Measurements from ENCODE around the gene HAGH. TPM values are rescaled to one million over a fixed set of nuclear protein-coding genes. Genes with fewer than 3 reads are reported as not detected.

HAGH gene
- total RNA-seq, 1 donor from 2014 or later: 57.7 TPM

- peak overlapping the region; percentile 71 for H3K27ac Mint-ChIP-seq
- H3K27me3 Mint-ChIP-seq: no peaks in the 10 kb centered on the region
- H3K9me3 Mint-ChIP-seq: no peaks in the 10 kb centered on the region
- intact Hi-C loops (cut with micrococcal nuclease): loop anchor here (1.0 to 5.0 kb wide), 4 partner anchors 8 to 168 kb away; partner anchors contain the start of genes CRAMP1, IFT140, MAPK8IP3 and MSRB1
- H3K4me3 Mint-ChIP-seq: peak overlapping the region; percentile 93
- H3K36me3 Mint-ChIP-seq (ENCODE audit: low read depth): peaks cover 15% of the 10 kb centered on the region
- peaks cover 10% of the 10 kb centered on the region for H3K4me1 Mint-ChIP-seq
- no peak for DNase-seq
Measured at GRCh38 chr16:1773703-1774447, 52.8 kb downstream of the HAGH start.

GRCh38 chr16:1772908-1773702 lies 53.5 kb downstream of the HAGH start, which contains the start of gene MRPS34:
Gene MRPS34 (minus strand): TSS chr16:1773134. CDS start chr16:1773119, 15 bp downstream.
- intact Hi-C loops (cut with micrococcal nuclease): loop anchor here (1.0 to 5.0 kb wide), 4 partner anchors 9 to 169 kb away; partner anchors contain the start of genes CRAMP1, IFT140, MAPK8IP3 and MSRB1
- H3K36me3 Mint-ChIP-seq (ENCODE audit: low read depth): peaks cover 18% of the 10 kb centered on the region
- peak; percentile 96 for DNase-seq

DNA sequence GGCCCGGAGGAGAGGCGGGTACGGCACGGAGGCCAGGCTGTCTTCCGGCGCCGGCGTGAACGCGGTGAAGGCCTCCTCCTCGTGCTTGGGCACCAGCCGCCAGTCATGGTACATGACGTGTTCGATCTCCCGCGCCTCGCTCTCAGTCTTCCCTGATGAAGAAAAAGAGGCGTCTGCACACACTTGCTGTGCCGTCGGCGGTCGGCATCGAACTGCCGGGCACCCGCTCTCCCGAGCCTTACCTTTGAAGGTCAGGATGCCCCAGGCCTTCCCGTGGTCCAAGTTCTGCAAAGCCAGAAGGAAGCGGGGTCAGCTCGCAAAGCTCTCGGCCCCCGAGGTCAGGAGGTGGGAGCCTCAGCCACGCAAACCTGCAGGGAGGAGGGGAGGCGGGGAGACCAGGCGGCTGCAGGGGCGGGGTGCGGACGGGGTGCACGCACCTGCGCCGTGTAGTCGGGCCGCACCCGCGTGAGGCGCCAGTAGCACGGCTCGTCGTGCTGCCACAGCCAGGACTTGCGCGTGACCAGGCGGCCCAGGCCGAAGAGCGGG lies 54.2 kb downstream of the HAGH start, which contains the start of gene EME2:
Gene EME2 (plus strand): TSS at position 449 of the 546 bp plus-strand sequence. CDS start 418 bp downstream, outside the sequence.
- Mint-ChIP-seq H3K36me3 (ENCODE audit: low read depth) (peaks cover 18% of the 10 kb centered on the region), H3K9me3 (no peaks in the 10 kb centered on the region), H3K27ac (peak within 1 kb of the TSS; percentile 95), H3K4me3 (peak within 1 kb of the TSS; percentile 93), H3K4me1 (peaks cover 10% of the 10 kb centered on the region), H3K27me3 (no peaks in the 10 kb centered on the region)
- DNase-seq: peak; percentile 85
- intact Hi-C loops (cut with micrococcal nuclease): loop anchor here (2.0 to 5.0 kb wide), 3 partner anchors 65 to 170 kb away; partner anchors contain the start of genes CRAMP1, IFT140, MAPK8IP3 and MSRB1

More at GRCh38 chr16:1772908-1773702, 53.5 kb downstream of the HAGH start, which contains the start of gene MRPS34:
- H3K27ac Mint-ChIP-seq: peak within 1 kb of the TSS; percentile 95
- peak within 1 kb of the TSS; percentile 93 for H3K4me3 Mint-ChIP-seq
- no peaks in the 10 kb centered on the region for H3K9me3 Mint-ChIP-seq
- H3K4me1 Mint-ChIP-seq: peaks cover 10% of the 10 kb centered on the region
- H3K27me3 Mint-ChIP-seq: no peaks in the 10 kb centered on the region

GRCh38 chr16:1771864-1772361 lies 54.7 kb downstream of the HAGH start:
- Mint-ChIP-seq H3K9me3 (no peaks in the 10 kb centered on the region), H3K4me1 (peaks cover 10% of the 10 kb centered on the region), H3K27me3 (no peaks in the 10 kb centered on the region), H3K4me3 (peak overlapping the region; percentile 93), H3K36me3 (ENCODE audit: low read depth) (peaks cover 22% of the 10 kb centered on the region), H3K27ac (peak overlapping the region; percentile 95)
- no peak for DNase-seq
- intact Hi-C loops (cut with micrococcal nuclease): loop anchor here (1.0 to 5.0 kb wide), 6 partner anchors 53 to 297 kb away; partner anchors contain the start of genes CLCN7, CRAMP1, IFT140 and MAPK8IP3

GRCh38 chr16:1771188-1771863 lies 55.3 kb downstream of the HAGH start, which contains the start of gene NME3:
Gene NME3 (minus strand): TSS chr16:1771543. CDS start chr16:1771534, 9 bp downstream.
- Mint-ChIP-seq H3K4me1 (peaks cover 10% of the 10 kb centered on the region), H3K9me3 (no peaks in the 10 kb centered on the region), H3K27ac (peak within 1 kb of the TSS; percentile 95), H3K27me3 (no peaks in the 10 kb centered on the region), H3K4me3 (peak within 1 kb of the TSS; percentile 93), H3K36me3 (ENCODE audit: low read depth) (peaks cover 22% of the 10 kb centered on the region)
- peak; percentile 96 for DNase-seq
- intact Hi-C loops (cut with micrococcal nuclease): loop anchor here (1.0 to 5.0 kb wide), 5 partner anchors 53 to 296 kb away; partner anchors contain the start of genes CLCN7, MAPK8IP3 and MSRB1

GRCh38 chr16:1770328-1771187 lies 56.1 kb downstream of the HAGH start:
- Mint-ChIP-seq H3K9me3 (no peaks in the 10 kb centered on the region), H3K36me3 (ENCODE audit: low read depth) (peaks cover 24% of the 10 kb centered on the region), H3K27me3 (no peaks in the 10 kb centered on the region), H3K27ac (peak overlapping the region; percentile 74), H3K4me3 (peak overlapping the region; percentile 93), H3K4me1 (peaks cover 10% of the 10 kb centered on the region)
- intact Hi-C loops (cut with micrococcal nuclease): loop anchor here (1.0 to 5.0 kb wide), 5 partner anchors 54 to 295 kb away; partner anchors contain the start of genes CLCN7, MAPK8IP3 and MSRB1
- peak; percentile 83 for DNase-seq

DNA sequence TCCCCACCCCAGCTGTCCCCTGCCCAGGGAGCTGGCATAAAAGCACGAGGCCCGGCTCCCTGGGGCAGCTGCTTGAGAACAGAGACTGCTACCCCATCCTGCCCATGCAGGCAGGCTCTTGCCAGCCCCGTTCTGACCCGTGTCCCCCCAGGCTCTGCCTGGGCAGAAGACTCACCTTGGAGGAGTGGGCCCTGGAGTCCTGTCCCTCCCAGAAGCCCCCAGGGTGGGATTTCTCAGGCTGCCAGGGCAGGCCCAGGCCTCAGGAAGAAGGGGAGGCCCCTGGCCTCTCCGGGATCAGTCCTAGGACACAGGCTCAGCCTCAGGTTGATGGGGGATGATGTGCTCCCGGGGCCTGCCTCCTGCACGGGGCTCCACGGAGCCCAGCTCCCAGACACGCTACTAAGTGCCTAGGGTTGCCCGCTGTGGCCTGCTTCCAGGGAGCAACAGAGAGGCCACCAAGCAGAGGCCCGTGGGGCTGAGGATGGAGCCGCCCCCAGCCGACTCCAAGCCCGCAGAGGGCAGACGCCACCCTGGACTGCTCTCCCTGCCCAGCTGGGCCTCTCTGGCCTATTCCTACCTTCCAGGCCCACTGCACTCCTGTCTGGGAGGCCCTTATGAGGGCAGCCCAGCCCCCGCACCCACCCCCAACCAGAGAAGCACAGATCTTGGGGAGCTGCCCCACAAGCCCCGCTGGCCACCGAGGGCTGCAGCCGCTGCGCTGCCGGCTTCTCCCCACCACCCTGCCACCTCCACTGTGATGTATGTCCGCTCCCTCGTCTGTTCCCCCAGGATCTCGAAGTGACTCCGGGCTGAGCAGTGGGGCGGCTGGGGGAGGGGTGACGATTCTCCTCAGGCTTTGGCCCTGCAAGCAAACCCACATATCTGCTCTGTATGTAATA lies 57.0 kb downstream of the HAGH start:
- H3K4me3 Mint-ChIP-seq: peak overlapping the region; percentile 93
- H3K9me3 Mint-ChIP-seq: no peaks in the 10 kb centered on the region
- no peaks in the 10 kb centered on the region for H3K27me3 Mint-ChIP-seq
- intact Hi-C loops (cut with micrococcal nuclease): loop anchor here (2.0 to 5.0 kb wide), 4 partner anchors 55 to 173 kb away; partner anchors contain the start of genes MAPK8IP3 and MSRB1
- H3K4me1 Mint-ChIP-seq: peaks cover 10% of the 10 kb centered on the region
- H3K36me3 Mint-ChIP-seq (ENCODE audit: low read depth): peaks cover 26% of the 10 kb centered on the region
- H3K27ac Mint-ChIP-seq: peak overlapping the region; percentile 74
- no peak for DNase-seq

DNA sequence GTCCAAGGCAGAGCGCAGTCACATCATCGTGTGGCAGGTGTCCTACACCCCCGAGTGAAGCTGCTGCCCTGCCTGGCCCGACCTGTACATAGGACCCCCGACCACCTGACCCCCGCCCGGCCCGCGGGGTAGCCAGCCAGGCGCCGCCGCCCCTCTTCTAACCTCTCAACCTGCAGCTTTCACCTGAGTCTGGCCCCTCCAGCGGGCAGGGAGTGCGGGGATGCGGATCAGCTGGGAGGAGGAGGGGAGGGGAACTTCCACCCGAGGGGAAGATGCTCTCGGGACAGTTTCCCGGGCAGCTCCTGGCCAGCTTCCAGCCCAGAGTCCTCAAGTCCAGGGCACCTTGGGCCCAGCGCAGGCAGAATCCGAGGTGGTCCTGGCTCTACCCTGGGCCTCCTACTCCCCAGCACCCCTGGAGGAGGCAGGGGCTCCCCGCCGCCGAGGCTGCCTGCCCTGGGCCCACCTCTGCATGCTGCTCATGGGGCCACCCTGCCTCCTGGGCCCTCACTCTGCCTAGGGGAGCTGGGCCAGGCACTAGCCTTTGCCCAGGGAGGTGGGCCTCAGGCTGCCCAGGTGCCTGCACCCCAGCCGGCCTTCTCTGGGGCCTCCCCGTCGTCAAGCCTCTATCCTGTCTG lies 57.7 kb downstream of the HAGH start:
- intact Hi-C loops (cut with micrococcal nuclease): no loop called here
- peaks cover 8% of the 10 kb centered on the region for H3K4me1 Mint-ChIP-seq
- no peaks in the 10 kb centered on the region for H3K9me3 Mint-ChIP-seq
- DNase-seq: no peak
- no peaks in the 10 kb centered on the region for H3K27me3 Mint-ChIP-seq
- H3K36me3 Mint-ChIP-seq (ENCODE audit: low read depth): peaks cover 26% of the 10 kb centered on the region
- no peak overlapping the region for H3K4me3 Mint-ChIP-seq
- no peak overlapping the region for H3K27ac Mint-ChIP-seq

- intact Hi-C loops (cut with micrococcal nuclease): no loop called here
- Mint-ChIP-seq H3K27ac (no peak overlapping the region), H3K36me3 (ENCODE audit: low read depth) (peaks cover 26% of the 10 kb centered on the region), H3K4me1 (peaks cover 7% of the 10 kb centered on the region), H3K9me3 (no peaks in the 10 kb centered on the region), H3K27me3 (no peaks in the 10 kb centered on the region), H3K4me3 (no peak overlapping the region)
- DNase-seq: no peak
Measured at GRCh38 chr16:1768061-1768766, 58.4 kb downstream of the HAGH start.

GRCh38 chr16:1767116-1767994 lies 59.3 kb downstream of the HAGH start:
- H3K4me3 Mint-ChIP-seq: no peak overlapping the region
- no peak overlapping the region for H3K27ac Mint-ChIP-seq
- H3K4me1 Mint-ChIP-seq: peaks cover 7% of the 10 kb centered on the region
- peaks cover 25% of the 10 kb centered on the region for H3K36me3 Mint-ChIP-seq (ENCODE audit: low read depth)
- no peaks in the 10 kb centered on the region for H3K9me3 Mint-ChIP-seq
- intact Hi-C loops (cut with micrococcal nuclease): no loop called here
- no peak for DNase-seq
- H3K27me3 Mint-ChIP-seq: no peaks in the 10 kb centered on the region

Measured in activated CD4-positive, alpha-beta T cell treated with anti-CD3 and anti-CD28 coated beads, Interleukin-2, amount 10 ng/mL, durations not matched to agents 24 days and 14 days (primary cell).